ENCODE results near the gene BEGAIN.

- no peak for TF ChIP-seq BDP1 (IDR thresholded peaks at IDR 0.05; ENCODE audit: insufficient read depth, insufficient read length)
- no peak for TF ChIP-seq CTCF (IDR thresholded peaks at IDR 0.05 in 2 of 3, conservative IDR thresholded peaks at IDR 0.05 in 1 of 3; ENCODE audit: insufficient read depth in 2 of 3, low read depth in 1 of 3, low read length in 3 of 3)
- no peak for TF ChIP-seq BRCA1 (IDR thresholded peaks at IDR 0.05)
- TF ChIP-seq BRCA1 (CRISPR knock-in tag; IDR thresholded peaks at IDR 0.05), result no peak
- TF ChIP-seq CEBPG (CRISPR knock-in tag; IDR thresholded peaks at IDR 0.05), result no peak
- TF ChIP-seq CEBPG (tag; conservative IDR thresholded peaks at IDR 0.05 in 1 of 2, IDR thresholded peaks at IDR 0.05 in 1 of 2), result no peak
- TF ChIP-seq ERF (CRISPR knock-in tag; IDR thresholded peaks at IDR 0.05), result no peak
- no peak for TF ChIP-seq FOXM1 (IDR thresholded peaks at IDR 0.05; ENCODE audit: low read depth)
- no peak for TF ChIP-seq FOXM1 (CRISPR knock-in tag; IDR thresholded peaks at IDR 0.05; ENCODE audit: low read depth)
Observed at GRCh38 chr14:100498068-100498467, 89.1 kb downstream of the BEGAIN start.

All from K562 (cell line).